WTC11 (cell line): ENCODE results near the gene IFI44L. TPM values are rescaled to one million over a fixed set of nuclear protein-coding genes. Genes with fewer than 3 reads are reported as not detected.

Experiments
- ATAC-seq: fragments of 200-7000 bp; cut with Tn5 transposase; 2 replicates; pipeline ENCODE4 v1.10.0; 2021; ENCODE audit warnings: mild to moderate bottlenecking, moderate library complexity
- CTCF ChIA-PET: fragments of 300-600 bp; sonication (Branson Sonifier 250); formaldehyde crosslinking; loops from one replicate; lab custom pipeline; 2021; ENCODE audit warnings: antibody characterized with exemption; lab: Charles Lee
- POLR2A ChIA-PET: fragments of 350-600 bp; sonication (Branson Sonifier 250); formaldehyde crosslinking; loops from one replicate; lab custom pipeline; 2021; ENCODE audit warnings: antibody characterized with exemption; lab: Charles Lee
- DNase-seq: peaks from one replicate; pipeline ENCODE4 v3.0.0; 2021; ENCODE audit warnings: low spot score
- H3K27ac Mint-ChIP-seq: 2 replicates; pipeline ENCODE4 v1.8.0; 2021; ENCODE audit warnings: mixed read lengths
- H3K27me3 Mint-ChIP-seq: 2 replicates; pipeline ENCODE4 v1.8.0; 2021; ENCODE audit warnings: low read depth, mild to moderate bottlenecking, moderate library complexity, mixed read lengths
- H3K36me3 Mint-ChIP-seq: 2 replicates; pipeline ENCODE4 v1.8.0; 2021; ENCODE audit warnings: mixed read lengths
- H3K4me1 Mint-ChIP-seq: 2 replicates; pipeline ENCODE4 v1.8.0; 2022; ENCODE audit warnings: mixed read lengths
- H3K4me3 Mint-ChIP-seq: 2 replicates; pipeline ENCODE4 v1.8.0; 2021; ENCODE audit warnings: mild to moderate bottlenecking, moderate library complexity, mixed read lengths
- H3K9me3 Mint-ChIP-seq: 2 replicates; pipeline ENCODE4 v1.8.0; 2021; ENCODE audit warnings: mixed read lengths
- ATF3 ChIP-seq: sonication (generic); formaldehyde crosslinking; conservative IDR thresholded peaks from 2 replicates; pipeline ENCODE4 v1.8.1; 2022; ENCODE audit warnings: mild to moderate bottlenecking, missing genetic modification reagents
- CDX4 ChIP-seq: fragments of 250-450 bp; sonication (Bioruptor Pico); IDR thresholded peaks from 2 replicates; pipeline ENCODE4 v1.9.0; 2021; ENCODE audit warnings: moderate library complexity, mild to moderate bottlenecking, inconsistent platforms, borderline replicate concordance
- E2F1 ChIP-seq: sonication (generic); formaldehyde crosslinking; IDR thresholded peaks from 2 replicates; pipeline ENCODE4 v1.8.0; 2022; ENCODE audit warnings: mild to moderate bottlenecking, missing genetic modification reagents
- FOXP1 ChIP-seq: sonication (generic); formaldehyde crosslinking; IDR thresholded peaks from 2 replicates; pipeline ENCODE4 v1.8.0; 2022; ENCODE audit warnings: missing genetic modification reagents, mild to moderate bottlenecking, moderate library complexity, borderline replicate concordance
- GRHL2 ChIP-seq: fragments of 250-450 bp; sonication (Bioruptor Pico); IDR thresholded peaks from 2 replicates; pipeline ENCODE4 v1.8.0; 2022; ENCODE audit warnings: mild to moderate bottlenecking, moderate library complexity; ENCODE audit not compliant: insufficient replicate concordance, severe bottlenecking
- IRF2 ChIP-seq: sonication (generic); formaldehyde crosslinking; IDR thresholded peaks from 2 replicates; pipeline ENCODE4 v1.8.0; 2022; ENCODE audit warnings: low read depth, missing genetic modification reagents, borderline replicate concordance
- MLX ChIP-seq: sonication (generic); formaldehyde crosslinking; IDR thresholded peaks from 2 replicates; pipeline ENCODE4 v1.8.1; 2023; ENCODE audit warnings: mild to moderate bottlenecking, missing genetic modification reagents, moderate library complexity
- PRDM15 ChIP-seq: sonication (generic); formaldehyde crosslinking; IDR thresholded peaks from 2 replicates; pipeline ENCODE4 v1.8.0; 2022; ENCODE audit warnings: missing genetic modification reagents
- RORB ChIP-seq: fragments of 250-450 bp; sonication (Bioruptor Pico); IDR thresholded peaks from 2 replicates; pipeline ENCODE4 v1.9.0; 2021; ENCODE audit warnings: mild to moderate bottlenecking
- SMAD3 ChIP-seq: sonication (generic); formaldehyde crosslinking; IDR thresholded peaks from 2 replicates; pipeline ENCODE4 v1.8.0; 2022; ENCODE audit warnings: missing genetic modification reagents, mild to moderate bottlenecking, borderline replicate concordance
- ZBTB21 ChIP-seq: sonication (generic); formaldehyde crosslinking; IDR thresholded peaks from 2 replicates; pipeline ENCODE4 v1.8.1; 2023; ENCODE audit warnings: mild to moderate bottlenecking, missing genetic modification reagents, borderline replicate concordance
- ZNF219 ChIP-seq: sonication (generic); formaldehyde crosslinking; IDR thresholded peaks from 2 replicates; pipeline ENCODE4 v1.8.0; 2023; ENCODE audit warnings: missing genetic modification reagents, mild to moderate bottlenecking, borderline replicate concordance
- total RNA-seq: library from RNA; stranded (reverse); gene quantifications from 3 replicates; pipeline ENCODE4 v1.2.3, GENCODE V29; 2021

IFI44L gene
- total RNA-seq, 1 experiment from 2014 or later, result 0.13 TPM

- H3K36me3 Mint-ChIP-seq, result no peaks in the 10 kb centered on the region
- POLR2A ChIA-PET, result no interaction called here
- H3K27ac Mint-ChIP-seq, result no peak overlapping the region
- no peak overlapping the region for H3K4me3 Mint-ChIP-seq
- H3K9me3 Mint-ChIP-seq, result no peaks in the 10 kb centered on the region; the same call in 1 of the 2 replicates
- DNase-seq, result no peak
- CTCF ChIA-PET, result no interaction called here
- no peak for ATAC-seq
- H3K4me1 Mint-ChIP-seq, result peaks cover 14% of the 10 kb centered on the region
- TF ChIP-seq CDX4 (CRISPR knock-in tag) (no peak), MLX (CRISPR knock-in tag) (no peak), SMAD3 (no peak), ZNF219 (CRISPR knock-in tag) (no peak), E2F1 (CRISPR knock-in tag) (no peak), FOXP1 (no peak), ATF3 (no peak), ZBTB21 (no peak), GRHL2 (no peak)
- H3K27me3 Mint-ChIP-seq, result peaks cover 4% of the 10 kb centered on the region; the same call in 1 of the 2 replicates
Measured at GRCh38 chr1:78622548-78622947, 2.3 kb downstream of the IFI44L start.

GRCh38 chr1:78624035-78624434, 3.8 kb downstream of the IFI44L start:
- no peak for TF ChIP-seq MLX (CRISPR knock-in tag)
- no peak for TF ChIP-seq RORB
- DNase-seq (no peak), ATAC-seq (no peak)
- H3K36me3 Mint-ChIP-seq, result no peaks in the 10 kb centered on the region
- ChIA-PET POLR2A (no interaction called here), CTCF (interaction anchor here (0.8 kb wide), 1 partner anchor 10 kb away, joined by 3 read pairs; no protein-coding TSS in a partner anchor)
- H3K27me3 Mint-ChIP-seq, result no peaks in the 10 kb centered on the region
- H3K4me1 Mint-ChIP-seq, result peaks cover 12% of the 10 kb centered on the region
- no peak overlapping the region for H3K4me3 Mint-ChIP-seq
- H3K9me3 Mint-ChIP-seq, result no peaks in the 10 kb centered on the region; the same call in 1 of the 2 replicates
- no peak overlapping the region for H3K27ac Mint-ChIP-seq

GRCh38 chr1:78627321-78627720, 7.1 kb downstream of the IFI44L start:
- POLR2A ChIA-PET, result interaction anchor here (1.1 kb wide), 1 partner anchor 10 kb away, joined by 4 read pairs; no protein-coding TSS in a partner anchor
- no peaks in the 10 kb centered on the region for H3K36me3 Mint-ChIP-seq

More at GRCh38 chr1:78627321-78627720, 7.1 kb downstream of the IFI44L start:
- ATAC-seq, result no peak
- Mint-ChIP-seq H3K4me3 (no peak overlapping the region), H3K27ac (no peak overlapping the region), H3K4me1 (peaks cover 3% of the 10 kb centered on the region)
- TF ChIP-seq PRDM15 (CRISPR knock-in tag) (no peak), IRF2 (CRISPR knock-in tag) (no peak)
- TF ChIP-seq, all 79 proteins: peak for 0
- CTCF ChIA-PET, result interaction anchor here (0.6 to 1.8 kb wide), 3 partner anchors 10 to 87 kb away, joined by 3 to 6 read pairs (median 4); no protein-coding TSS in a partner anchor
- Mint-ChIP-seq H3K27me3 (no peaks in the 10 kb centered on the region), H3K9me3 (no peaks in the 10 kb centered on the region; the same call in 1 of the 2 replicates)
- no peak for DNase-seq
